Caki2 (cell line): ENCODE data around the gene IQCF6. TPM values are rescaled to one million over a fixed set of nuclear protein-coding genes. Genes with fewer than 3 reads are reported as not detected.
"Not testable (repeated sequence)": the region's sequence is repeated elsewhere in the genome, so short reads cannot be mapped to it uniquely, and the experiment has no call there.

Experiments
- DNase-seq: peaks from one replicate; pipeline ENCODE4 v3.0.0-alpha.2; 2015; ENCODE audit warnings: low read depth
- in situ Hi-C: cut with HindIII; loops from 2 replicates; pipeline ENCODE4 v1.10.0; 2016; ENCODE audit warnings: low sequenced_read_pairs, low pct_unique_long_range_greater_than_20kb, mixed read lengths
- total RNA-seq: library from RNA; depleted of rRNA; stranded (reverse); fragments of >200 nt; shearing (Covaris generic); gene quantifications from 2 replicates; pipeline ENCODE4 v1.2.3, GENCODE V29; 2014; ENCODE audit warnings: low replicate concordance

IQCF6 gene
- total RNA-seq, 1 experiment from 2014 or later = not detected

- DNase-seq = no peak
- in situ Hi-C loops = no loop called here
These were observed 7.2 kb upstream of the IQCF6 start for GRCh38 chr3:51786267-51786666.

GRCh38 chr3:51778554-51778953 lies 483 bp downstream of the IQCF6 start:
- in situ Hi-C loops = no loop called here
- no peak for DNase-seq

- in situ Hi-C loops = no loop called here
- no peak for DNase-seq
These were observed 1.1 kb downstream of the IQCF6 start for GRCh38 chr3:51777985-51778384.

DNA sequence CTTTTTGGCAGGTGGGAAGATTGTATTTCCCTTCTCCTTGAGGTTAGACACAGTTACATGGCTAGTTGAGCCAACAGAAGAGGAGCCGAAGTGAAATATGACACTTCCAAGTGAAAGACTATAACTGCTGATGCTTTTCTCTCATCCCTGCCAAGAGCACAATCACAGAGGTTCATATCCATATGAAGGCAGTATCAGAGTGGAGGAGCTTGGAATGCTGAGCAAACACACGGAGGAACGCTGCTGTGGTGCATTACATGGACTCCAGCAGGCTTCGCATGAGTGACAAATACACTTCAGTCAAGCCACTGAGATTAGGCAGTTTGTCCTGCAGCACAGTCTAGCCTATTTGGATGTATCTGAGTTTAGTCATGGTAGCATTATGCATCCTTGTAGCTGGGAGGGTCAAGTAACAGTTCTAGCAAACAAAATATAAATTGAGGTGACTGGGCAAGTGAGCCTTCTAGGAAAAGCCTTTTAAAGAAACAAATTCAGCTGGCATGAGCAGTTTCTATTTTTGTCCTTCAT lies 5.4 kb downstream of the IQCF6 start:
- in situ Hi-C loops = no loop called here
- no peak for DNase-seq

DNA sequence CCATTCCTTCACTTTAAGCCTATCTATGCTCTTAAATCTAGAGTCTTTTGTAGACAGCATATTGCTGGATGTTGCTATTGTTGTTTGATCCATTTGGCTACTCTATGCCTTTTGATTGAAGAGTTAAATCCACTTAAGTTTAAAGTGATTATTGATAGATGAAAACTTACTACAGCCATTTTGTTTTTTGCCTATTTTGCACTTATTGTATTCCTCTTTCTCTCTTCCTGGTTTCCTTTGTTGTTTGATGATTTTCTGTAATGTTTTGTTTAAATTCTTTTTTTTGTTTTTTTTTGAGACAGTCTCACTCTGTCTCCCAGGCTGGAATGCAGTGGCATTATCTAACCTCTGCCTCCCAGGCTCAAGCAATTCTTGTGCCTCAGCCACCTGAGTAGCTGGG lies 19.8 kb downstream of the IQCF6 start:
- in situ Hi-C loops = no loop called here
- DNase-seq = no peak

DNA sequence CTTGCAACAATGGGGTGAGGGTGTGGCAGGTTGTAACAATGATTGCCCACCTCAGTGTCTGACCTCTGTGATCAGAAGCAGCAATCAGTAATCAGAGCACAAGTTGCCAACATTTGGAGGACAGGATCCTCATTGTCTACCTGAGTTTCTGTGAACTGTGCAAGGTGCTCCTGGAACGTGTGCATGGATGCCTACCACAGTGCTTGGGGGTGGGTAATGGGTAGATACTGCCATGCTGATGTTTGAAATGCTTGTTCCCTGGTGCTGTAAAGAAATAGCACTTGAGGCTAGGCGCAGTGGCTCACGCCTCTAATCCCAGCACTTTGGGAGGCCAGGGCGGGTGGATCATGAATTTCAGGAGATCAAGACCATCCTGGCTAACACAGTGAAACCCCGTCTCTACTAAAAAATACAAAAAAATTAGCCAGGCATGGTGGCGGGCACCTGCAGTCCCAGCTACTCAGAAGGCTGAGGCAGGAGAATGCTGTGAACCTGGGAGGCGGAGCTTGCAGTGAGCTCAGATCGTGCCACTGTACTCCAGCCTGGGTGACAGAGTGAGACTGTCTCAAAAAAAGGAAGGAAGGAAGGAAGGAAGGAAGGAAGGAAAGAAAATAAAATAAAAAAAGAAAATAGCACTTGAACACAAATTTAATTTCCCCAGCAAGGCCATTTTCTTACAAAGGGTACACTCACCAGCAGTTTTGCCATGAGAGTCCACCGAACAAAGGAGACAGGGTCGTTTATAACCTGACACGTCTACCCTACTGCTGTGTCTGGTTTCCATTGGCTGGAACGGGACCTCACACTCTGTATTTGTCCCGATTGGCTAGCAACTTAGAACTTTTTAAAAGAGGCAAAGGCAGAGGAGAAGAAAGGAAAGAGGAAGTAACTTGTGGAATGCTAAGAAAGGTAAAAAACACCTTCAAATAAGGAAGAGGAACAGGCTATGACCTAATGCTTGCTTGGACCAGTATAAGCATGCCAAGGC lies 25.0 kb downstream of the IQCF6 start:
- DNase-seq, in situ Hi-C loops: not testable (repeated sequence)

DNA sequence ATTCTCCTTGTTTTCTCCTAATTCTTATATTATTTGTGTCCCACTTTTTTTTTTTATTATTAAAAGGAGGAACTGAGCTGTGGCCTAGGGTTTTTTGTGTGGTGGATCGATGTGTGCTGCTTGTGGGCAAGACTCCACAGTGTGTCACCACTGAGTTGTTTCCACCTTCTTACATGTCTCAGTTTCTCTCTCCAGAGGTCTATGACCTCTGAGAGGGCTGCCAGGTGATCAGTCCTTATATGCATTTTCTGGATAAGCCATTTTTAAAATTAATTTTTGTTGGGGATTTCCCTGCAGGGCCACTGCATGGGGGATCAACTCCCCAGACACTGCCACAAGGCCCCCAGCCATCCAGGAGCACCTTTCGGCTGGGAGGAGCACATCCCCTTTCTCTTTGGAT lies 27.8 kb downstream of the IQCF6 start:
- no peak for DNase-seq
- in situ Hi-C loops = no loop called here

DNA sequence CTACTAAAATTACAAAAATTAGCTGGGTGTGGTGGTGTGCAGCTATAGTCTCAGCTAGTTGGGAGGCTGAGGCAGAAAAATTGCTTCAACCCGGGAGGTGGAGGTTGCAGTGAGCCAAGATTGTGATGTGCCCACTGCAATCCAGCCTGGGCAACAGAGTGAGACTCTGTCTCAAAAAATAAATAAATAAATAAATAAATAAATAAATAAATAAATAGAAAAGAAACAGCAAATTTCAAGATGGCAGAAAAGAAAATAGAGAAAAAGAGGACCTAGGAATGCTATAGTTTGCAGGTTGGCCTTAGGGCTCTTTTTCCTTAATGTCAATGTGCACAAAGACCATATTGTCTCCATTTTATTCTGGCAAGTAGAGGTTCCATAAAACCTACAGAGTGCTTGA lies 28.2 kb downstream of the IQCF6 start:
- in situ Hi-C loops = no loop called here
- no peak for DNase-seq

GRCh38 chr3:51748327-51748726 lies 30.7 kb downstream of the IQCF6 start:
- in situ Hi-C loops = no loop called here
- no peak for DNase-seq

GRCh38 chr3:51747840-51748239 lies 31.2 kb downstream of the IQCF6 start:
- no peak for DNase-seq
- in situ Hi-C loops = no loop called here

- DNase-seq, in situ Hi-C loops: not testable (repeated sequence)
These were observed 36.1 kb downstream of the IQCF6 start for GRCh38 chr3:51742978-51743377.

- in situ Hi-C loops, DNase-seq: not testable (repeated sequence)
These were observed 36.7 kb downstream of the IQCF6 start for GRCh38 chr3:51742320-51742719.

DNA sequence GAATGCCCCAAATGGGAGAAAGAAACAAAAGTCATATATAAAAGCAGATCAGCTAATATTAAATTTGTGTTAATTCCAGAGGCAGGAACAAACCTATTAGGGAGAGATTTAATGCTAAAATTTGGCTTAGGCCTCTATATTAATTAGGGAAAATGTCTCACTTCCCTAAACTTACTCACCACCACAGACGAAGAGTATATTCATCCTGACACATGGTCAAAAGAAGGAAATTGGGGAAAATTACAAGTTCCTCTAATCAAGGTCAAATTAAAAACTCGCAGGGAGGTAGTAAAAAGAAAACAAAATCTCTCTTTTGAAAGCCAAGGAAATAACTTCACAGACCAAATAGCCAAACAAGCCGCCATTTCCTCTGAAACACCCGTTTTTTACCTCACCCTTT lies 39.9 kb downstream of the IQCF6 start:
- in situ Hi-C loops = no loop called here
- no peak for DNase-seq

DNA sequence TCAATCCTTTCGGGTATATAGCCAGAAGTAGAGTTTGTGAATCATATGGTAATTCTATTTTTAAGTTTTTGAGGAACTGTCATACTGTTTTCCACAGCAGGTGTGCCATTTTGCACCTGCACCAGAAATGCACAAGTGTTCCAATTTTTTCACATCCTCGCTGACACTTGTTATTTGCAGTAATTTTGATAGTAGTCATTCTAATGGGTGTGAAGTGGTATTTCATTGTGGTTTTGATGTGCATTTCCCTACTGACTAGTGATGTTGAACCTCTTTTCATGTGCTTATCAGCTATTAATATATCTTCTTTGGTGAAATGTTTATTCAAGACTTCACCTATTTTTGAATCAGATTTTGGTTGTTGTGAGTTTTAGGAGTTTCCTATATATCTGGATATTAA lies 43.1 kb downstream of the IQCF6 start:
- in situ Hi-C loops = no loop called here
- no peak for DNase-seq

DNA sequence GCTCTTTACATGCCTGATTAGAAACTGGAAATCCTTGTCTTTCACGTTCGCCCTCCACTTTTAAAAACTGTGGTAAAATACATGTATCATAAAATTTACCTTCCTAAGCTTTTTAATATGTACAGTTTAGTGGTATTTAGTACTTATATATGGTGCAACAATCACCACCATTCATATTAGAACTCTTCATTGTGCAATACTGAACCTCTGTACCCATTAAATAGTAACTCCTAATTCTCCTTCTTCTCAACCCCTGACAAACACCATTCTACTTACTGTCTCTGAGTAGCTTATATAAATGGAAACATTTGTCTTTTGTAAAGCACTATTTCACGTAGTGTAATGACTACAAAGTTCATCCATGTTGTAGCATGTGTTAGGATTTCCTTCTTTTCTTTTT lies 44.0 kb downstream of the IQCF6 start:
- DNase-seq = no peak
- in situ Hi-C loops = no loop called here

- no peak for DNase-seq
- in situ Hi-C loops = no loop called here
These were observed 44.5 kb downstream of the IQCF6 start for GRCh38 chr3:51734572-51734907.

DNA sequence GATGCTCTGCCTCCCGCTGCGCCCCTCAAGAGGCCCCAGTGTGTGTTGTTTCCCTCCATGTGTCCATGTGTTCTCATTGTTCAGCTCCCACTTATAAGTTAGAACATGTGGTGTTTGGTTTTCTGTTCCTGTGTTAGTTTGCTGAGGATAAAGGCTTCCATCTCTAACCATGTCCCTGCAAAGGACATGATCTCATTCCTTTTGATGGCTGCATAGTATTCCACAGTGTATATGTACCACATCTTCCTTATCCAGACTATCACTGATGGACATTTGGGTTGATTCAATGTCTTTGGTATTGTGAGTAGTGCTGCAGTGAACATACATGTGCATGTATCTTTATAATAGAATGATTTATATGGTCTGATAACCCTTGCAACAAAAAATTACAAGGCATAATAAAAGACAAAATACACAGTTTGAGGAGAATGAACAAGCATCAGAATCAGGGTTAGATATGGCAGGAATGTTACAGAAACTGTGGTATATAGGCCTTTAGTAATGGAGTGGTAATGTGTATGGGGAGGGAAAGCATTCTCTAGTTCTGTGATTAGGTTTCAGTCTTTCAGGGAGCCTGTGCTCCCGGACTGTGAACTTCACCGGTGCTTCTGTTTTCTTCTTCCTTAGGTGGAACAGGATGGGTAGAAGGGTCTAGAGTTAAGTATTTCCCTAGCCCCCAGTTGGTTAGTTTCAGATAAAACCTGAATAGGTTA lies 45.0 kb downstream of the IQCF6 start:
- in situ Hi-C loops = no loop called here
- no peak for DNase-seq

DNA sequence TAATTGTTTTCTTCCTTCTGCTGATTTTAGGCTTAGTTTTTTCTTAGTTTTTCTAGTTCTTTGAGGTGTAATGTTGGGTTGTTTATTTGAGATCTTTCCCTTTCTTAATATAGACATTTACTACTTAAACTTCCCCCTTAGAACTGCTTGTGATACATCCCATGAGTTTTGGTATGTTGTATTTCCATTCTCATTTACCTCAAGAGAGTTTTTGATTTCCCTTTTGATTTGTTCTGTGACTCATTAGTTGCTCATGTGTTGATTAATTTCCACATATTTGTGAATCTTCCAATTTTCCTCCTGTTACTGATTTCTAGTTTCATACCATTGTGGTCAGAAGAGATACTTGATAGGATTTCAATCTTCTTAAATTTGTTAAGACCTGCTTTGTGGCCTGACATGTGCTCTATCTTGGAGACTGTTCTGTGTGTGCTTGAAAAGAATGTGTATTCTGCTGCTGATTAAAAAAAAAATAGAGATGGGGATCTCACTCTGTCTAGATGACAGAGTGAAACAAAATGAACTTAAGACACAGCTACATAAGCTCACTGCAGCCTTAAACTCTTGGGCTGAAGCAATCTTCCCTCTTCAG lies 49.9 kb downstream of the IQCF6 start:
- in situ Hi-C loops = no loop called here
- DNase-seq = no peak
